Tongue (tissue), 2 donors: ENCODE results near the gene LRRC14B. TPM values are rescaled to one million over a fixed set of nuclear protein-coding genes. Genes with fewer than 3 reads are reported as not detected.

Source experiments
- DNase-seq: peaks from one replicate; pipeline ENCODE4 v3.0.0-alpha.2; 2015
- total RNA-seq: library from RNA; depleted of rRNA; stranded (reverse); fragments of >200 nt; gene quantifications from one replicate; pipeline ENCODE4 v1.2.3, GENCODE V29; 2014

Gene LRRC14B
- total RNA-seq, 1 donor from 2014 or later: 46.0 TPM

DNA sequence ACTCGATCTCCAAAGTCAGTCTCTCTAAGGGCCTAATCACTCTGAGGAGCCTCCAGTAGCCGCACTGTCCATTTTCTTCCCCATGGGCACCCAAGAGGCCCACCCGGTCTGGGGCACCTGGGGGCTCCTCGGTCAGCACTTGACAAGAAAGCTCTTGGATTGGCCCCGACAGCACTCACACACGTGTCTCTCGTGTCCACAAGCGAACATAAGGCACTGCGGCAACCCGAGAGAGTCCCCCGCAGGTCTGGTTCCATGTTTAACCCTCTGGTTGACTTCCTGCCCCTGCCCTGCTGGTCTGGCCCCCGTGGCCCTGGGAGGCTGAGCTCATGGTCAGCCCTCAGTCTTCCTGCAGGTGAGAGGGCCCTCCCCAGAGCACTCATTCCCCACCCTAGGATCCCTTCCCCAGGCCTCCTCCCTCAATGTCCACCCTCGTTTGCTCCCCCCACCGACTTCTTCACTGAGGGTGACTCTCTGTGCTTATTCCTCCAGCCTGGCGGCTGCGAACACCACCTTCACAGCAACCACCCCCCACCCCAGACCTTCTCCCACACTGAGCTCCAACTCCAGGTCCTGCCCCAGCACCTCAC is 16.3 kb upstream of the LRRC14B start:
- DNase-seq: no peak

DNA sequence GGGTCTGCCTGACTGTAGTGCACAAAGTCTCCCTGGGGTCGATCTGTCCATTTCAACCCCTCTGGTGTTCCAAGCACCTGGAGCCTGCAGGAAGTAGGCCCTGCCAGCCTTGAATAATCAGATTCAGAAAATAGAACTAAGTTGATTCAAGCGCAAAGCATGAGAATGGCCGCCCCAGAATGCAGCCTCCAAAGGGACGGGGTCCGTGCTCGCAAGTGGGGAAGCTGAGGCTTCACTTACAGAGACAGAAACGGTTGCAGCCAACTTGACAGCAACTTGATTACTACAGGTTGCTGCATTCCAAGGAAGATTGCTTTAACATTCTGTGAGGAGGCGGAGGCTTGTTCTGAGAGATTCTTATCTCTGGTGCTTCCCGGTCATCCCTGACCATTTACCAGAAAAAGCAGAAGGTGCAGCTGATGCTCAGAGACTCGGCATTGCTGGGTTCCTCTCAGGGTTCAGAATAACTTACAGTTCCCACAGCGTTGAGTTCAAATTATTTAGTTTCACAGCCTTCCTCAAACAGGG is 14.9 kb upstream of the LRRC14B start:
- DNase-seq: no peak

DNA sequence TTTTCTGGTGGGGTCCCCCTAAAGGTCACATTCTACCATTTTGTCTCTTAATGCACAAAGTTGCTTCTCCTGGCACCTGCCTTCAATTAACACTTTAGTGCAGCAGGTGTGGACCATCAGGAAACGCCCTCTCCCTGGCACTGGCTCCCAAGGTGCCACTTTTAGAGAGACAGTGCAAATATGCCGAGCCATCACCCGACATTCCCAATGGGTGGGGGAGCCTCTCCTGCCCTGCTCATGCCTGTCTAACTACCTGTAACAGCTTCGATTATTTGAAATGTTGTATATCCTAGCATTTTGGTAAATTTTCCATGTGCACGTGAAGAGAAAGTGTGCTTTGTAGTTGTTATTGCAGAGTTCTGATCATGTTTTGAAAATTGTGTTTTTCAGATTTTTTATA is 13.2 kb upstream of the LRRC14B start:
- no peak for DNase-seq

DNA sequence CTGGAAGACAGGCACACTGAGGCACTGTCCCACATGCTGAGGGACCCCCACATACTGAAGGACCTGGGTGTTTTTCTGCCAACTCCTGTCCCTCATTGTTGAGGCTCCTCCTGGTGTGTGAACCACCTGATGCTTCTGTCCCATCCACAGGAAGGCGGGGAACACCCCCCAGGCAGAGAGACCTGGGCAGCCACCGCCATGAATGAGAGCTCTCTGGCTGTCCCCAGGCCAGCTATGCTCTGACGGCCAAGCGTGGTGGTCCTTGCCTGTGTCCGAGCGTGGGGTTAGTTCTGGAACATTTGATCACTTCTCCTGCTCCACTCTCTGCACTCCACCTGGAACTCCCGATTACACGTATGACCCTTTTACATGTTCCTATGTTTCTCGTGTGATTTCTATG is 11.9 kb upstream of the LRRC14B start:
- no peak for DNase-seq

DNA sequence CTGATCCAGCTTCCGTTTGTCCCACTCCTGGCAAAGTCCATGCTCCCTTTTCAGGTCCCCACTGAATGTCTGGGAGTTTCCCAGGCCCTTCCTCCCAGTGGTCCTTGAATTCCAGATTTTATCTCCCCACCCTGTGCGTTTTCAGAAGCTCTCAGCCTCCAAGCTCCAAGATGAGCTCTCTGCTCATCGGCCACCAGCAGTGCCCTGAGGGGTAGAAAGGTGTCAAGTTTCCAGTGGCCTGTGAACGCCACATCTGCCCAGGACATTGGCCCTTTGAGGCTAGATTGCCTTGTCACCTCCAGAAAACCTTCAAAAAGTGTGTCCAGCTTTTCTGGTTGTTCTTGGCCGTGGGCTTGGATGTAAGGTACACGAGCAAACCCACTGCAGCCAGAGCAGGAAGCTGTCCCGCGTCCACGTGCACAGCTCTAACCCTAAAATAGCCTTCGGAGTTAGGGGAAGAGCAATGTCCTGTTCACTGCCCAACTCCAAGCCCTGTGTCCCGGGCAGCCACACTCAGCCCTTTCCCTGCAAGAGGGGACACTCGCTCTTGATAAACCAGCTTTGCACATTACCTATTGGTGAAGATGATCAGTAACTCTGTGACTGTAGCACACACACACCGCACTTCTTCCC is 10.9 kb upstream of the LRRC14B start:
- no peak for DNase-seq

DNA sequence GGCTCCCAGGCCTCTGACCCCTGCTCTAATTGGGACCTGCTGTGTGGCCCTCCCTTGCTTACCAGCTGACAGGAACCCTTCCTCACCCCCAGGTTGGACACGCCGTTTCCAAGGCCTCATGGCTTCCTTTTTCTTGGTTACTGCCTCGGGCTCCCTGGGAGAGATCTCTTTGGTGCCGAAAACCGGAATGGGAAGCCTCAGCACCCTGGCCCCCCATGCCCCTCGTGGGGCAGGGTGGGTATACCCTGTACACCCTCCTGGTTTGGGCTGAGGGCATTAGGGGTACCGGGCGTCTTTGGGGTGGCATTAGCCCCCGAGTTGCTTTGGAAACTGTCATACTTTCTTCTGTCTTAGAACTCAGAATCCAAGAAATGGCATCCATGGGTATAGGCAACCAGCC is 10.1 kb upstream of the LRRC14B start:
- no peak for DNase-seq

DNA sequence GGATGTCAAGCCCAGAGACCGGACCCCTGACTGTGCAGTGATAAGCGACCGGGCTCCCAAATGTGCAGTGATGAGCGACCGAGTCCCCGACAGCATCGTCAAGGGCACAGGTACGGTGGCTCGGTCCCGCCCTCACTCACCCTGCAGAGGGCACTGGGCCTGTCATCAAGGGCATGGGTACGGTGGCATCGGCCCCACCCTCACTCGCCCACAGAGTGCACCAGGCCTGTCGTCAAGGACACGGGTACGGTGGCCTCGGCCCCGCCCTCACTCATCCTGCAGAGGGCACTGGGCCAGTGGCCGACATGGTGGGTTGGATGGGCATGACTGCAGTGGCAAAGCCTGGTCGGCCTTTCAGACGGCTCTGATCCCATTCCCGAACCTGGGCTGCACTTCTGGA is 9.7 kb upstream of the LRRC14B start:
- no peak for DNase-seq

DNA sequence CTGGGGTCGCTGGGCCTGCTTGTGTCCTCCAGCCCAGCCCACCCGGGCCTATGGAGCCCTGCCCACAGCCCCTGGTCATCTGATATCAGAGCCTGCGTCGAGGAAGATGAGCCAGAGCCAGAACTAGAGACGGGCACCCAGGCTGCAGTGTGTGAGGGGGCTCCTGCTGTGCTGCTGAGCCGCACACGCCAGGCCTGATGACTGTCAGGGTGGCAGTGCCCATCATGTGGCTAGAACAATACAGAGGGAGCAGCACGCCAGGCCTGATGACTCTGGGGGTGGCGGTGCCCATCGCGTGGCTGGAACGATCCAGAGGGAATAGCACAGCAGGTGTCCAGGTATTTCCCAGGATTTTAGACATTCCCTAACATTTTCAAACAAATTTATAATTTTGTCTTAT is 9.2 kb upstream of the LRRC14B start:
- no peak for DNase-seq

DNA sequence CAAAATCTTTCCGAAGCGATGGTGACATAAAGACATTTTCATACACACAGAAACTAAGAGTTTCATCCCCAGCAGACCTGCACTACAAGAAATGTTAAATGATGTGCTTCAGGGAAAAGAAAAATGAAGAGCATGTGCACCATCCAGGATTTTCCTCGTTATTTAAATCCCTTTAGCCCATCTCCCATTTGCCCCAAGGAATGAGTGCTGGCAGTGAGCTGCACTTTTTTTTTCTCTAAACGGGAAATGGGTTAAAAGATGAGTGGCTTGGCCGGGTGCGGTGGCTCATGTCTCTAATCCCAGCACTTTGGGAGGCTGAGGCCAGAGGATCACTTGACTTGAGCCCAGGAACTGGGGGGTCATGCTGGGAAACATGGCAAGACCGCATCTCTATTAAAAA is 6.8 kb upstream of the LRRC14B start:
- no peak for DNase-seq

DNA sequence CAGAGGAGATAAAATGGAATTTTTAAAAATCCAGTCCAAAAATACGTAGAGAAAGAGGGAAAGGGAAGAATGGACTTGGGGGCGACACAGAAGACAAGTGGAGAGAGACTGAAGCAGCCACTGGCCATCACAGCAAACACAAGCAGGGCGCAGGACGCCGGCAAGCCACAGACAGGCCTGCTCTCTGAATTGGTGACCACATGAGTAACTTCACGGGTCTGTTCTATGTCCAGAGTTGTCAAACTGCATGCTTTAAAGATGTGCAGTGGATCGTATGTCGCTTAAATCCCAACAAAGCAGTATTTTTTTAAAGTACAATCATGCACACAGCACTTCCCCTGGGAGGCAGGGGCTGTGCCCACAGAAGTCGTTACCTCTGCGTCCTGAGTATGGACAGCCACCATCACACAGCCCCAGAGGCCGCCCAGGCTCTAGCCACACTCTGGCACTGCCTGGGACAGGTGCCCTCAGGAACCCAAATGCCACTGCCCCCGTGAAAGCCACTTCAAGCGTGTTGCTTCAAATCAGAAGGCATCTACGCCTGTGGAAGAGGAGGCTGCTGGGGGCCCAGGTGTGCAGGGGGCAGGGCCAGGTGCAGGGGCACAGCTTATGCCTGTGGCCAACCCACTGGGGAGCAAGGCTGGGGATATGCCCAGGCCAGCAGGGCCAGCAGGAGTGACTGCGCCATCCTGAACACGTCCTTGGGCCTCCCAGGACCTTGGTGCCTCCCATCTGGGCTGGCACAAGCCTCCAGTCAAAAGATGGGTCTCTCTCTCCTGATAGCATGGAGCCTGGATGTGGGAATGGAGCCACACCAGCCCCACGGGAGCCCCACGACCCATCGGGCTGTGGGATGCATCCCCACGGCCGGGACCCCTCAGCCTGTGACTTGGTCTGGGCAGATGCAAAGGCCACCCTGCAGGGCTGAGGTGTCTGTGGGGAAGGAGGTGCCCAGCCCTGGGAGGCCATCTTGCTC is 5.9 kb upstream of the LRRC14B start:
- DNase-seq: no peak

DNA sequence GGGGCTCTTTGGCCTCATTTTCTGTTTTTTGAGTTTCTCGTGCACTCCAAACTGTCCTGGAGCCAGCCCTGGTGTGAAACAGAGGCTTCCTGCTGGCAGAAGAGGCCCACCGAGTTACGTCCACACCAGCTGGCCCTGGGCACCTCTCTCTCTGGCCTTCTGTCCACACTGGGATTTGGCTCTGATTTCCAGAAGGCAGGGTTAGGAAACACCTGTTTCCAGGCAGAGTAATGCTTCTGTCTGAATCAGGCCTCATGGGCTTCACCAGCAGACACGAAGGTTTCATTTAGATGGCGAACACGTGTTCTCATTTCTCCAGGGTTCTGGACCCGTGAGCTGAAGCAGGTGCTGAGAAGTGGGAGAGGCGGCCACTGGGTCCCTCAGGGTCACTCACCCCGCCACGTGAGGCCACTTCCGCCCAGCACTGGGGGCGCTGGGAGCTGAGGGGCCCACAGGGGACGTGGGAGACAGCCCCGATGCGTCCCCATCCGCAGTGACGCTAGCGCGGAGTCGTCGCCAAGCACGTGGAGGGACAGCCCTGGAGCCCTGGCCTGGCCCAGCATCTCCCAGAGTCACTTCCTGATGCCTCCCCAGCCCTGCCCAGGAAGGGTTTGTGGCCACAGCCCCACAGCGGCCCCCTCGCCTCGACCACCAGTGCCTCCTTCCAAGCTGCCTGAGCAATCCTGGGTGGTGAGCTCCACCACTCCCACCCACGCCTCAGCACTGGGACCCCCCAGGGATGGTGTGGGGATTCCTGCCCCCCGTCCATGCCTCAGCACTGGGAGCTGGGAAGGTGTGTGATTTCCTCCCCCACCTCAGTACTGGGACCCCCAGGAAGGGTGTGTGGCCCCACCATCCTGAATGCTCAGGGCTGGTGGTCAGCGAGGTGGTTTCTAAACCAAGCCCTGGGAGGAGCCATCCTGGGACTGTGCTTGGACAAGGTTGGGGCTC is 4.9 kb upstream of the LRRC14B start:
- peak; percentile 28 for DNase-seq

DNA sequence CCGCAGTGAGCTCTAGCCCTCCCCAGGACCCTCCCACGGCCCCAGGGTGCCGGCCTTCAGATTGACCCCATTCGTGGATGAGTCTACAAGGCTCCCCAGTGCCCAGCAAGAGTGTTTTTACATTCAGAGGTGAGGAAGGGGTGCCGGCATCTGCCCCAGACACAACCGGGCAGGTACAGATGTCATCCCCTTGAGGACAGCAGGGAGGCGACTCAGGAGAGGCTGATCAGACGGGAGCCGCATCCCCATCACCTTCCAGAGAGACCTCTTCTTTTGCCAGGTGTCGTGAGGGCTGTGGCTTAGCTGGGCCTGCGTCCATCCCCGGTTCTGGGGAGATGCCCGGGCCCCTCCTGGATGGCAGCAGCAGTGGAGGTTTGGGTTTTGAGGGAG is 4.3 kb upstream of the LRRC14B start:
- DNase-seq: no peak

DNA sequence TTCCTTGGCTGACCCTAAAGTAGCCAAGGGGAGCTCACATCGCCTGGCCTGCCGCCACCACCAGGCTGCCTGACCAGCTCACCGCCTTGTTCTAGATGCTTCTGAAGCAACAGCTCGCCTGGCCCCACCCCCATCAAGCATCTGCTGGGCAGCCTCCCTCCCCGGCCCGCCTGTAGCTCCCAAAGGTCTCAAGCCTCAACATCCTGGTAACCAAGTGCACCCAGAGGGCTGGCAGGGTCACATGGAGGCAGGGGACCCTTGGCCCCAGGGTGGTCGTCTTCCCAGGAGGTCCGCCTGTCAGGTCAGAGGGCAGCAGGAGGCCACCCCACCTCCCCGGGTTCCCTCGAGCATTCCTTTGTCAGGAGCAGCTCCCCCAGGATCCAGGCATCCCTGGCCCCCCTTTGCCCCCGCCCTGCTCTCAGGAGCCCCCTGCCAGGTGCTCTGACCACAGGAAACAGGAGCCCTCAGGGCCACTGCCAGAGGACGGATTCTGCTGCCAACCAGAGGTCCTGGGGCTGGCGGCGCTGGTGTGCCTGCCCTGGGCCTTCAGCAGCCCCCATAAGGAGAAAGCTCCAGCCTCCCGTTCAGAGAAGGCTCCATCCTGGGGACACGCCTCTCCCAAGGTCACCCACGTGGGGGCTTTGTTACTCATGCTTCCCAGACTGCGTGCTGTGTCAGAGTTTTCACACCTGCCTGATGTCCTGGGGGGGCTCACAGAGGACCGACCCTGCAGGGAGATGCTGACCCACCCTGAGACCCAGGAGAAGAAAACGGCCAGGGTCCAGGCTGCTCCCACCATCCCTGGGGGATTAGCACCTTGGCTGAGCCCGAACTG is 3.5 kb upstream of the LRRC14B start:
- no peak for DNase-seq

DNA sequence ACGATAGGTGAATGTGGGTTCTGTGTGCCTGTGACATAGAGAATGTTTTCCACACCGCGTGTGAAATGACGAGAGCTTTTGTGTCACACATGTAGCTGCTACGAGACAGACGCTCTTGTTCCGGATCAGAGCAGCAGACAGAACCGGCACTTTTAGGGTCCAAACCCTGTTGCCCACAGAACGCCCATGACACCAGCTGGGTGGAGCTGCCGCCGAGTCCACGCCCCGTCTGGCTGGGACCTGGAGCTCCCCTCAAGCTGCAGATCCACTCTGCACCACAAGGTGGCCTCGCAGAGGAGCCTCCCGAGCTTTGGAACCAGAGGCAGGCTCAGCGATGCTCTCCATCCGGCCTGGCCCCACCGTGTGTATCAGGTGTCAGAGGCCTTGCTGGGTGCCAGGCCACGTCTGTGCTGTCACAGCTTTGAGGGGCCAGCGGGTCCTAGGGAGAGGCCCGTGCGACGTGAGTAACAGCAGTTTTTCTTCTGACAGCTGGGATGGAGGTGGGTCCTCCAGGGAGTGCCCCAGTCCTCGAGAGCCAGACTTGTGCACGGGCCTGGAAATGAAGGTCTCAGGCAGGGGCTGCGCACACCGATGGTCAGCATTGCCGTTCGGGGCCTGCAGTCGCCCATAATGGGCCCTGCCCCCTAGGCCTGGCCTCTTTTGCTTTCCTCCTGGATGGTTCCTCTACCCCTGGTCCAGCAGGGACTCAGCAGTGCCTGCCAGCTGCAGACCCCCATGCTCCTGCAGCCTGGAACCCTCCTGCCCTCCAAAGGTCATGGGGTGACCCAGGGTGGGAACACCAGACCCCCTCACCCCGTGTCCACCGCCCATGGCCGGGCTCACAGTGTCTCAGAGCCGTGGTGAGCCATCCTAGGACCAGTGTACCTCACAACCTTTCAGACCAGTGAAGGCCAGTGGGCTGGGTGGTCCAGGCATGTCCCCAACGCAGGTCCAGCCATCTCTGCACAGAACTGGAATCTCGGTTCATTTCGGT is 2.5 kb upstream of the LRRC14B start:
- peak; percentile 95 for DNase-seq

DNA sequence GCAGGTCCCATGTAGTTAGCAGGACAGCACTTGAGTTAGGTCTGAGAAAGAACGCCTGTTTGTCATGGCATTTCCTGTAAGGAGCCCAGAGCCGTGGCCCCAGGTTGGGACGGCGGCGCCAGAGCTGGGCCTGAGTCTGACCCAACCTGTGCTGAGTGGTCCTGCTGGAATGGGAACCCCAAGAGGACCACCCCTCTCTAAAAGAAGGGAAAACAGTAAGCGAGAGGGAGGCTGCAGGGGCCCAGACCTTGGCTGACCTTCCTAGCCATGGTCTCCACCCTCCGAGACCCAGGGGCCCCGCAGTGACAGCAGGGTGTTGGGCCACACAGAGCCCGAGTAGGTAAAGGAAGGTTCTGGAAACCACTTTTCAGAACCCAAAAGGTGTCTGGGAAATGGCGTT is 1.8 kb upstream of the LRRC14B start:
- DNase-seq: no peak

DNA sequence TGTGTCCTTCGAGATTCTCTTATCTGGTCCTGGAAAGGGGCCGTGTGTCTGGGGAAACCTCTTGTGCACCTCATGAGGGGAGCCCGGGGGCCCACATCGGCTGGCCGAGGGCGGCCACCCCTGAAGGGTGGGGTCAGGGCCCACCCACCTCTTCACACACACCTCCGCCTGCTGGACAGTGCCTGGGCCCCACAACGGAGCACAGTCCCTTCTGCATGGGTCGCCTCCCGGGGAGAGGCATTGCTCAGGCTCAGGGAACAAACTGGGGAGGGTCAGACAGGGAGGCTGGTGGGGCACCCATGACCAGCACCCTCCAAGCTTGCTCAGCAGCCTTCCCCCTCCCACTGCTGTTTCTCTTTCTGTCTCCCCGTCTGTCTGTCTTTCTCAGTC is 1.3 kb upstream of the LRRC14B start:
- no peak for DNase-seq

DNA sequence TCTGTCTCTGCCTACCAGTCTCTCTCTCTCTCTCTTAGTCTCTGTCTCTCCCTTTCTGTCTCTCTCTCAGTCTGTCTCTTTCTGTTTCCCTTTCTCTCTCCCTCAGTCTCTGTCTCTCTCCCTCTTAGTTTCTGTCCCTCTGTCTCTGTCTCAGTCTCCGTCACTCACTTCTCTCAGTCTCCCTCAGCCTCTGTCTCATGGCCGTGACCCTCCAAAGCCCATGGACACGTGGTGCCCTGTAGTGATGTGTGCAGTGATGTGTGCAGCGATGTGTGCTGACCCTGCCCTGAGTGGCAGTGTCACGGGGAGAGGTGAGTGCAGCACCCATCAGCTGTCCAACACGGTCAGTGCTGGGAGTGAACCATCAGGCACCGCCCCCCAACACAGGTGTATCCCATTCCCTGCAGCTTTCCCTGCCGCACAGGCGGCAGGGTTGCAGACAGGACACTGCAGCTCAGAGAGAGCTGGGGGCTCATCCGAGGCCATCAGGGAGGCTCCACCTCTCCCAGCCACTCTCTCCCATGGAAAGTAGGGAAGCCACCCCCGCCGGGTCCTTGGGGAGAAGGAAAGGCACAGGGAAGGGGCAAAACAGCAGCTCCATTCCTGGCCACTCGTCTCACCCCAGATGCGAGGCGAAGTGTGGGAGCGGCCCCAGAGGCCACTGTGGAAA is 794 bp upstream of the LRRC14B start:
- DNase-seq: peak; percentile 17

DNA sequence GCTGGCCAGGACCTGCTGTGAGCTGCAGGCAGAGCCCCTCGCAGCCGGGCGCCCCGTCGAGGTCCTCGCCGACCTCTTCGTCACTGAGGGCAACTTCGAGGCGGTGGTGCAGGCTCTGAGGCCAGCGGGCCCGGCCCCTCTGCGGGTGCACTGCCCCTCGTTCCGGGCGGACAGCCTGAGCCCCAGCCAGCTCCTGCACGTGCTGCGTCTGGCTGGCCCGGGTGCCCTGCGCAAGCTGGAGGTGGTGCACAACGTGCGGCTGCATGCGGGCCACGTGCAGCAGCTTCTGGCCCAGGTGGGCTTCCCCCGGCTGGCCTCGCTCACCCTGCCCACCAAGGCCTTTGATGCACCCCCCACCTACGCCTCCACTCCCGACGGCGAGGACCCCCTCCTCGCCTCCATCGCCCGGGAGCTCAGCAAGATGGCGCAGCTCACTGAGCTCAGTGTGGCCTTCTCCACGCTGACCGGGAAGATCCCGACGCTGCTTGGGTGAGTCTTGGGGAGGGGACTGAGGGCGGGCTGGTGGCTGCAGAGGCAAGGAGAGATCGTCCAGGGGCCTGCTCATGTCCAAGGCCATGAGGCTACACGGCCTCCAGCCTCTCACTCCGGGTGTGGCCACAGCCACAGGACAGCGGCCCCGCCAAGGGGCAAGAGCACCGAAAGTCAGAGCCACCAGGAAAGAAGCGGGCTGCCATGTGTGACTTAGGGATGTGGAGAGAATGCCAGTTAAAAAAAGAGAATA is 825 bp downstream of the LRRC14B start:
- no peak for DNase-seq

DNA sequence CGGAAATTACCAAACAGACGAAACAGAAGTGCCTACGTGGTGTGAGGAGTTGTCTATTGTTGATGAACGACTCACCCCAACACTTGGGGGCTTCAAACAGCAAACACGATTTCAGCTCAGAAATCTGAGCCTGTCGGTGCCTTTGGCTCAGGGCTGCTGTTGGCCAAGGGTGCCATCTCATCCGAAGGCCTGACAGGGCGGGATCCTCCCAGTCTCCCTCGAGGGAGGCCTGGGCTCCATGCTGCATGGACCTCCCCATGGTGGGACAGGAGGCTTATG is 1.3 kb downstream of the LRRC14B start:
- DNase-seq: no peak
